NCI-H2227 (cell line): ENCODE data around the gene TNRC6B.
"Not testable (repeated sequence)": the region's sequence is repeated elsewhere in the genome, so short reads cannot be mapped to it uniquely, and the experiment has no call there.

ENCODE experiments used
- DNase-seq: peaks from one replicate; lab custom pipeline; 2025; ENCODE audit not compliant: unreplicated experiment; lab: John Stamatoyannopoulos, UW

TNRC6B gene

GRCh38 chr22:40177738-40178416, at the start of gene TNRC6B:
Gene TNRC6B, plus strand, starts transcription at chr22:40177925. Its CDS starts 211 bp downstream, at chr22:40178136.
- peak; percentile 90 for DNase-seq

- DNase-seq: no peak
Measured at GRCh38 chr22:40128989-40129388, 48.7 kb upstream of the TNRC6B start.

GRCh38 chr22:40137132-40137531, 40.6 kb upstream of the TNRC6B start:
- DNase-seq: no peak

- DNase-seq: no peak
Measured at GRCh38 chr22:40138866-40139265, 38.9 kb upstream of the TNRC6B start.

GRCh38 chr22:40147388-40148176, 30.1 kb upstream of the TNRC6B start:
- no peak for DNase-seq

- DNase-seq: peak; percentile 1
Measured at GRCh38 chr22:40153192-40153591, 24.5 kb upstream of the TNRC6B start.

- DNase-seq: no peak
Measured at GRCh38 chr22:40153705-40154104, 24.0 kb upstream of the TNRC6B start.

GRCh38 chr22:40156001-40156516, 21.7 kb upstream of the TNRC6B start:
- peak; percentile 1 for DNase-seq

GRCh38 chr22:40156682-40157081, 21.0 kb upstream of the TNRC6B start:
- not testable (repeated sequence) for DNase-seq

GRCh38 chr22:40157330-40157945, 20.3 kb upstream of the TNRC6B start:
- no peak for DNase-seq

- no peak for DNase-seq
Measured at GRCh38 chr22:40161194-40161593, 16.5 kb upstream of the TNRC6B start.

GRCh38 chr22:40165537-40165936, 12.2 kb upstream of the TNRC6B start:
- DNase-seq: not testable (repeated sequence)

GRCh38 chr22:40175611-40176244, 2.0 kb upstream of the TNRC6B start:
- no peak for DNase-seq

GRCh38 chr22:40176921-40177737, 596 bp upstream of the TNRC6B start:
- peak; percentile 4 for DNase-seq

GRCh38 chr22:40178417-40179409, 988 bp downstream of the TNRC6B start:
- peak; percentile 57 for DNase-seq

GRCh38 chr22:40179526-40179925, 1.8 kb downstream of the TNRC6B start:
- no peak for DNase-seq

GRCh38 chr22:40180403-40180802, 2.7 kb downstream of the TNRC6B start:
- DNase-seq: no peak

GRCh38 chr22:40181323-40181722, 3.6 kb downstream of the TNRC6B start:
- DNase-seq: no peak

- DNase-seq: no peak
Measured at GRCh38 chr22:40182231-40182835, 4.6 kb downstream of the TNRC6B start.
